Mesenchymal stem cell (in vitro differentiated cells and primary cell): ENCODE results near the gene ASB10.

Experiments
- DNase-seq: peaks from one replicate; pipeline ENCODE4 v3.0.0-alpha.2; 2013
- H2AFZ ChIP-seq: one replicate; pipeline ENCODE4 v1.6.1; 2013; ENCODE audit warnings: low read depth, mild to moderate bottlenecking, control low read depth, inconsistent platforms, low read length, moderate library complexity
- H2AK5ac ChIP-seq: 2 replicates; pipeline ENCODE4 v1.6.1; 2013; ENCODE audit warnings: low read length, moderate library complexity, mild to moderate bottlenecking, inconsistent platforms; ENCODE audit not compliant: severe bottlenecking
- H2BK120ac ChIP-seq: one replicate; pipeline ENCODE4 v1.6.1; 2013; ENCODE audit warnings: low read depth, mild to moderate bottlenecking, inconsistent platforms, low read length, moderate library complexity
- H2BK12ac ChIP-seq, 2 experiments: one replicate each; pipeline ENCODE4 v1.6.1; 2013; ENCODE audit warnings: inconsistent platforms in 2 of 2, low read length in 2 of 2, mild to moderate bottlenecking in 2 of 2, moderate library complexity in 2 of 2, control low read depth in 1 of 2
- H2BK15ac ChIP-seq: one replicate; pipeline ENCODE4 v1.6.1; 2013; ENCODE audit warnings: mild to moderate bottlenecking, low read depth, inconsistent platforms; ENCODE audit not compliant: poor library complexity, severe bottlenecking
- H2BK5ac ChIP-seq: 2 replicates; pipeline ENCODE4 v1.6.1; 2013; ENCODE audit warnings: low read depth, mild to moderate bottlenecking, low read length, control low read depth, inconsistent platforms; ENCODE audit not compliant: poor library complexity, severe bottlenecking
- H3K14ac ChIP-seq, 2 experiments: one replicate each; pipeline ENCODE4 v1.6.1; 2013; ENCODE audit warnings: inconsistent platforms in 2 of 2, low read length in 2 of 2, control low read depth in 1 of 2, mild to moderate bottlenecking in 1 of 2, moderate library complexity in 1 of 2
- H3K18ac ChIP-seq, 2 experiments: one replicate each; pipeline ENCODE4 v1.6.1; 2013; ENCODE audit warnings: inconsistent platforms in 2 of 2, low read length in 2 of 2, control low read depth in 1 of 2, low read depth in 1 of 2, mild to moderate bottlenecking in 1 of 2
- H3K23ac ChIP-seq, 2 experiments: one replicate each; pipeline ENCODE4 v1.6.1; 2013; ENCODE audit warnings: inconsistent platforms in 2 of 2, low read length in 2 of 2, mild to moderate bottlenecking in 2 of 2, moderate library complexity in 2 of 2, control low read depth in 1 of 2
- H3K27ac ChIP-seq: 2 replicates; pipeline ENCODE4 v1.5.1; 2013; ENCODE audit warnings: mild to moderate bottlenecking, moderate library complexity, low read length, control low read depth, inconsistent platforms; ENCODE audit not compliant: poor library complexity, severe bottlenecking
- H3K27me3 ChIP-seq, 2 experiments: 2 replicates each; pipeline versions ENCODE4 v1.6.1 to v1.7.0; 2013; ENCODE audit warnings: low read length in 2 of 2, mild to moderate bottlenecking in 2 of 2, moderate library complexity in 2 of 2, control low read depth in 1 of 2, inconsistent platforms in 1 of 2; ENCODE audit not compliant: control insufficient read depth in 1 of 2, insufficient read depth in 1 of 2
- H3K36me3 ChIP-seq, 2 experiments: 2 replicates each; pipeline versions ENCODE4 v1.6.1 to v1.7.0; 2013; ENCODE audit warnings: low read length in 2 of 2, control low read depth in 1 of 2, inconsistent platforms in 1 of 2, low read depth in 1 of 2, mild to moderate bottlenecking in 1 of 2; ENCODE audit not compliant: insufficient read depth in 2 of 2, control insufficient read depth in 1 of 2
- H3K4ac ChIP-seq, 2 experiments: one replicate each; pipeline ENCODE4 v1.6.1; 2013; ENCODE audit warnings: inconsistent platforms in 2 of 2, low read length in 2 of 2, mild to moderate bottlenecking in 2 of 2, moderate library complexity in 2 of 2, control low read depth in 1 of 2, low read depth in 1 of 2
- H3K4me1 ChIP-seq: 2 replicates; pipeline ENCODE4 v1.6.1; 2013; ENCODE audit warnings: low read depth, low read length, control low read depth; ENCODE audit not compliant: control insufficient read depth, insufficient read depth
- H3K4me2 ChIP-seq: 2 replicates; pipeline ENCODE4 v1.6.1; 2013; ENCODE audit warnings: low read length, mild to moderate bottlenecking, inconsistent platforms; ENCODE audit not compliant: poor library complexity, severe bottlenecking
- H3K4me3 ChIP-seq, 2 experiments: 2 replicates each; pipeline versions ENCODE4 v1.5.1 to v1.7.0; 2013; ENCODE audit warnings: low read length in 2 of 2, mild to moderate bottlenecking in 2 of 2, control low read depth in 1 of 2, low read depth in 1 of 2; ENCODE audit not compliant: insufficient read depth in 1 of 2
- H3K79me1 ChIP-seq: replicated peaks from 2 replicates; pipeline ENCODE4 v1.6.1; 2013; ENCODE audit warnings: mild to moderate bottlenecking, control low read depth, low read length, inconsistent platforms; ENCODE audit not compliant: poor library complexity, severe bottlenecking
- H3K9ac ChIP-seq: 2 replicates; pipeline ENCODE4 v1.7.0; 2013; ENCODE audit warnings: mild to moderate bottlenecking, low read length, moderate library complexity
- H3K9me3 ChIP-seq: 2 replicates; pipeline ENCODE4 v1.7.0; 2013; ENCODE audit warnings: mild to moderate bottlenecking, low read length; ENCODE audit not compliant: control insufficient read depth
- H4K8ac ChIP-seq: one replicate; pipeline ENCODE4 v1.6.1; 2013; ENCODE audit warnings: inconsistent platforms, mild to moderate bottlenecking, low read length, moderate library complexity
- H4K91ac ChIP-seq: one replicate; pipeline ENCODE4 v1.6.1; 2013; ENCODE audit warnings: mild to moderate bottlenecking, low read length, inconsistent platforms
- WGBS: methylation state at CpG from one replicate; pipeline ENCODE4 v1.1.7; 2013; ENCODE audit warnings: mixed read lengths; 5-methylcytosine and 5-hydroxymethylcytosine counted together

Gene ASB10

GRCh38 chr7:151137076-151137675, 49.9 kb downstream of the ASB10 start:
- Histone ChIP-seq H4K8ac (no peak overlapping the region), H3K23ac (no peak overlapping the region), H2BK5ac (no peak overlapping the region), H3K36me3 (peaks cover 91 to 92% of the 10 kb centered on the region in 2 experiments), H3K9ac (no peak overlapping the region), H3K4ac (no peak overlapping the region), H3K18ac (no peak overlapping the region), H3K4me1 (peaks cover 17% of the 10 kb centered on the region), H3K4me2 (no peak overlapping the region), H3K4me3 (no peak overlapping the region), H3K14ac (no peak overlapping the region), H2BK15ac (no peak overlapping the region), H3K79me1 (peaks cover 14% of the 10 kb centered on the region), H2BK12ac (no peak overlapping the region), H3K27ac (no peak overlapping the region), H2AK5ac (no peak overlapping the region), H3K27me3 (no peaks in the 10 kb centered on the region), H2BK120ac (no peak overlapping the region), H2AFZ (no peak overlapping the region), H4K91ac (no peak overlapping the region), H3K9me3 (no peaks in the 10 kb centered on the region)
- WGBS, result 73% methylated on average over 19 of the region's 22 CpGs
- DNase-seq, result no peak

GRCh38 chr7:151135866-151136843, 50.9 kb downstream of the ASB10 start:
- no peak for DNase-seq
- H3K79me1 ChIP-seq, result peaks cover 19% of the 10 kb centered on the region
- H3K27ac ChIP-seq, result no peak overlapping the region
- no peak overlapping the region for H3K18ac ChIP-seq
- H2BK12ac ChIP-seq, result no peak overlapping the region
- H3K4me2 ChIP-seq, result no peak overlapping the region
- no peak overlapping the region for H4K8ac ChIP-seq
- H3K4me3 ChIP-seq, result no peak overlapping the region
- no peak overlapping the region for H2BK5ac ChIP-seq
- no peak overlapping the region for H2AK5ac ChIP-seq
- no peaks in the 10 kb centered on the region for H3K9me3 ChIP-seq
- no peak overlapping the region for H3K4ac ChIP-seq
- no peak overlapping the region for H3K9ac ChIP-seq
- no peak overlapping the region for H2AFZ ChIP-seq
- H3K27me3 ChIP-seq, result no peaks in the 10 kb centered on the region
- H2BK15ac ChIP-seq, result no peak overlapping the region
- no peak overlapping the region for H4K91ac ChIP-seq
- peaks cover 17% of the 10 kb centered on the region for H3K4me1 ChIP-seq
- H2BK120ac ChIP-seq, result no peak overlapping the region
- H3K36me3 ChIP-seq, result peaks cover 91 to 92% of the 10 kb centered on the region in 2 experiments
- WGBS, result 97% methylated on average over 32 of the region's 33 CpGs
- H3K14ac ChIP-seq, result no peak overlapping the region
- H3K23ac ChIP-seq, result no peak overlapping the region

GRCh38 chr7:151135525-151135845, 51.6 kb downstream of the ASB10 start:
- H3K18ac ChIP-seq, result no peak overlapping the region
- 94% methylated on average over 5 of the region's 5 CpGs for WGBS
- no peaks in the 10 kb centered on the region for H3K27me3 ChIP-seq
- H2BK5ac ChIP-seq, result no peak overlapping the region
- no peak overlapping the region for H4K91ac ChIP-seq
- no peak overlapping the region for H3K27ac ChIP-seq
- no peak overlapping the region for H3K14ac ChIP-seq
- H3K36me3 ChIP-seq, result peaks cover 91 to 92% of the 10 kb centered on the region in 2 experiments
- H3K4me3 ChIP-seq, result no peak overlapping the region
- H2AFZ ChIP-seq, result no peak overlapping the region
- H4K8ac ChIP-seq, result no peak overlapping the region
- no peak overlapping the region for H2BK12ac ChIP-seq
- H3K9me3 ChIP-seq, result no peaks in the 10 kb centered on the region
- H2BK15ac ChIP-seq, result no peak overlapping the region
- no peak overlapping the region for H2AK5ac ChIP-seq
- no peak overlapping the region for H3K9ac ChIP-seq
- DNase-seq, result no peak
- H3K23ac ChIP-seq, result no peak overlapping the region
- no peak overlapping the region for H2BK120ac ChIP-seq
- no peak overlapping the region for H3K4me2 ChIP-seq
- H3K4ac ChIP-seq, result no peak overlapping the region
- peaks cover 14% of the 10 kb centered on the region for H3K4me1 ChIP-seq
- H3K79me1 ChIP-seq, result peaks cover 18% of the 10 kb centered on the region

GRCh38 chr7:151134743-151135524, 52.1 kb downstream of the ASB10 start:
- H3K4ac ChIP-seq, result no peak overlapping the region
- peaks cover 23% of the 10 kb centered on the region for H3K79me1 ChIP-seq
- no peak overlapping the region for H4K91ac ChIP-seq
- WGBS, result 96% methylated on average over 14 of the region's 14 CpGs
- no peak overlapping the region for H3K27ac ChIP-seq
- DNase-seq, result no peak
- H3K9me3 ChIP-seq, result no peaks in the 10 kb centered on the region
- no peak overlapping the region for H4K8ac ChIP-seq
- H2BK15ac ChIP-seq, result no peak overlapping the region
- peaks cover 91 to 98% of the 10 kb centered on the region in 2 experiments for H3K36me3 ChIP-seq
- H3K4me1 ChIP-seq, result peaks cover 14% of the 10 kb centered on the region
- no peak overlapping the region for H3K9ac ChIP-seq
- no peak overlapping the region for H3K18ac ChIP-seq
- no peak overlapping the region for H3K4me3 ChIP-seq
- H3K27me3 ChIP-seq, result no peaks in the 10 kb centered on the region
- no peak overlapping the region for H3K14ac ChIP-seq
- H2BK120ac ChIP-seq, result no peak overlapping the region
- no peak overlapping the region for H2AFZ ChIP-seq
- no peak overlapping the region for H2AK5ac ChIP-seq
- no peak overlapping the region for H2BK5ac ChIP-seq
- no peak overlapping the region for H2BK12ac ChIP-seq
- H3K4me2 ChIP-seq, result no peak overlapping the region
- H3K23ac ChIP-seq, result no peak overlapping the region
